GM18873 (cell line): Measurements from ENCODE around the gene CCT2.
"Not testable (repeated sequence)": the region's sequence is repeated elsewhere in the genome, so short reads cannot be mapped to it uniquely, and the experiment has no call there.

Experiments used
- ATAC-seq: cut with Tn5 transposase; IDR thresholded peaks from one replicate; pipeline ENCODE4 v1.9.1; 2021; ENCODE audit warnings: mild to moderate bottlenecking, moderate library complexity, moderate number of reproducible peaks; ENCODE audit not compliant: unreplicated experiment, low FRiP score

Gene CCT2

GRCh38 chr12:69583203-69583602 lies 2.1 kb upstream of the CCT2 start:
- ATAC-seq = no peak

GRCh38 chr12:69588527-69588926 lies 3.3 kb downstream of the CCT2 start:
- ATAC-seq = no peak

- ATAC-seq = no peak
Measured at GRCh38 chr12:69589082-69589481, 3.8 kb downstream of the CCT2 start.

- ATAC-seq = no peak
Measured at GRCh38 chr12:69595689-69596088, 10.4 kb downstream of the CCT2 start.

GRCh38 chr12:69598174-69598753 lies 13.0 kb downstream of the CCT2 start:
- no peak for ATAC-seq

DNA sequence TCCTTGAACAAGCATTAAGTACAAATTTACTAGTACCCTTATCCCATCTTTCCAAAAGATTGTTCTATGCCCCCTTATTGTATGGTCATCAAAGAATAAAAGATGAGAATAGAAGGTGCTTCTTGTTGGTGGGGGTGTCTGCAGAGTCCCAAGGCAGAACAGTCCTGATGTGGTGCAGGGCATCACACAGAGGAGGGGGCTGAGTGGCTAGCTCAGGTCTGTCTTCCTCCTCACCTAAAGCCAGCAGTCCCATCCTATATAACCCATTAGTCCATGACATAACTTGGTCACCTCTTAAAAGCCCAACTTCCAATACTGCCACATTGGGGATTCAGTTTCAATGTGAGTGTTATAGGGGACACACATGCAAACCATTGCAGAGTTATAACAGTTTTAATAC lies 15.5 kb downstream of the CCT2 start:
- no peak for ATAC-seq

DNA sequence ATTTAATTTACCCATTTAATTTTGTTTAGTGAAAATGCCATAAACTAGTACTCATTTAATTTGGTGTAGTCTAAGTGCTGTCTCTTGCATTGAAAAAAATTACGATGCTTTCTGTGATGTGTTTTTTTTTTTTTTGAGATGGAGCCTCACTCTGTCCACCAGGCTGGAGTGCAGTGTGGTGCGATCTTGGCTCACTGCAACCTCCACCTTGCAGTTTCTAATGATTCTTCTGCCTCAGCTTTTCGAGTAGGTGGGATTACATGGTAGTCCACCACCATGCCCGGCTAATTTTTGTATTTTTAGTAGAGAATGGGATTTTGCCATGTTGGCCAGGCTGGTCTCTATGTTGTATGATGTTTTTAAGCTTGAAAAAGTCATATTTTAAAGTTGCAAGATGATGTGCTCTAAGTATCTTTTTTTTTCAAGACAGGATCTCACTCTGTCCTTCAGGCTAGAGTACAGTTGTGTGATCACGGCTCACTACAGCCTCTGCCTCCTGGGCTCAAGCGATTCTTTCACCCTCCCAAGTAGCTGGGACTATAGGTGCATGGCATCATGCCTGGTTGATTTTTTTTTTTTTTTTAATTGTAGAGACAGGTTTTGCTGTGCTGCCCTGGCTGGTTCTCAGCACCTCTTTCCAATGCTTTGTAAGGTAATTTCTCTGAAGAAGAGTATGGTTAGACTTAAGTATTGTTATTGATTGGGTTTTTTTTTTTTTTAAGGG lies 16.9 kb downstream of the CCT2 start:
- no peak for ATAC-seq

DNA sequence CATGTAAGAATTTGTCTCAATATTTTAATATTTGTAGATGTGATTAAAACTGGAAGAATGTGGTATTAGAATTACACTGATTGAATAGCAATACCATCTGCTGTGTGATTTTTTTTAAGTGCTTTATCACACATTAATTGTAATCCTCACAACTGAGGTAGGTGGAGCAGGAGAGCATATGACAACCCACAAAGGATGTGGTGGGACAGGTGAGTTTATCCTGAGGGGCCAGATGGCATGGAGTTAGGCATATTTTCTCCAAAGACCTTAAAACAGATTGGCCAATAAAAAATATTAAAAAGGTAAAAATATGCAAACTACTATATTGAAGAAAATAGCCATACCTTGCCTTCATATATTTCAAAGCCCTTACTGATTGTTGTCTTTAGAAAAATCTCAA lies 17.7 kb downstream of the CCT2 start:
- no peak for ATAC-seq

DNA sequence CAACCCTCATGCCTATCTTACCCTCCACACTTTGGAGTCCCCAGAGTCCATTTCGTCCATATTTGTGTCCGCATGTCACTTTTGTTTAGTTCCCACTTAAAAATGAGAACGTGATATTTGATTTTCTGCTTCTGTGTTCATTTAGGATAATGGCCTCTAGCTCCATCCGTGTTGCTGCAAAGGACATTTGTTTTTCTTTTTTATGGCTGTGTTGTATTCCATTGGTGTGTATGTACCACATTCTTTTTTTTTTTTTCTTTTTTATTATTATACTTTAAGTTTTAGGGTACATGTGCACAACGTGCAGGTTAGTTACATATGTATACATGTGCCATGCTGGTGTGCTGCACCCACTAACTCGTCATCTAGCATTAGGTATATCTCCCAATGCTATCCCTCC lies 18.3 kb downstream of the CCT2 start:
- not testable (repeated sequence) for ATAC-seq

GRCh38 chr12:69604275-69604674 lies 19.0 kb downstream of the CCT2 start:
- ATAC-seq = not testable (repeated sequence)

GRCh38 chr12:69608114-69608513 lies 22.9 kb downstream of the CCT2 start:
- no peak for ATAC-seq

- ATAC-seq = no peak
Measured at GRCh38 chr12:69610126-69610525, 24.9 kb downstream of the CCT2 start.

- no peak for ATAC-seq
Measured at GRCh38 chr12:69610729-69611128, 25.5 kb downstream of the CCT2 start, which contains the start of gene LRRC10. LRRC10 (minus strand) TSS chr12:69610907; CDS start chr12:69610838, 69 bp downstream.

DNA sequence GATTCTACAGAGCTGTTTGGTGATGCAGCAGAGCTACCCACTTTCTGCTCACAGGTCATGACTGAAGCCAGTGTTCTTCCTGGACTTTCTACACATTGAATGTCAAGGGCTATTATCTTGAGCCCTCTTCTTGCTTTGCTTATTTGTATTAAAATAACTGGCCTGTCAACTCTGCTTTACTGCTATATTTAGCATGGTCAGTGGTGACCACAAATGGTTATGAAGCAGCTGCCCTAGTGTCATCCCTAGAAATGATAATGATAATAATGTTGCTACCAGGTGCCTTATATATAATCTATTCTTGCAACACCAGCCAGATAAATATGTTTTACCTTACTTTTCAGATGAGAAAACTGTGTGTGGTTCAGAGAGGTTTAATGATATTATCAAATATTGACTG lies 28.1 kb downstream of the CCT2 start:
- ATAC-seq = no peak

DNA sequence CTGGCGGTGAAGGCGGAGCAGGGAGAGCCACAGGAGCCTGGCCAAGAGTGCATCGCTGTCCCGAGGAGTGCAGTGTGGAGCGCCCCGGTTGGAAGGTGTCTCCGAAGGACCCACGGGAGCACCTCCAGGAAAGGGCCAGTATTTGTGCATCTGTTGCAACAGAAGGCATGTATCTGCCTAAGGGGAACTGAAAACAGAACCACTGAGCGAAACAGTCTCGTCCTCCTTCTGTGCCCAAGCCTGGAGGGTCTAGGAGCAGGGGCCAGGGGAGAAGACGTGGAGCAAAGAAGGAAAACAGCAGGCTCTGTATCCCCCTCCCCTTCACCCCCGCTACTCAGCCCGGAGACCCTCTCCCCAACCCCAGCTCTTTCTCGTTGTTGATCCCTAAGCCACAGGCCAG lies 30.8 kb downstream of the CCT2 start:
- no peak for ATAC-seq

- ATAC-seq = no peak
Measured at GRCh38 chr12:69619050-69619449, 33.8 kb downstream of the CCT2 start.

- no peak for ATAC-seq
Measured at GRCh38 chr12:69620077-69620476, 34.8 kb downstream of the CCT2 start.

GRCh38 chr12:69620921-69621320 lies 35.7 kb downstream of the CCT2 start:
- ATAC-seq = no peak

DNA sequence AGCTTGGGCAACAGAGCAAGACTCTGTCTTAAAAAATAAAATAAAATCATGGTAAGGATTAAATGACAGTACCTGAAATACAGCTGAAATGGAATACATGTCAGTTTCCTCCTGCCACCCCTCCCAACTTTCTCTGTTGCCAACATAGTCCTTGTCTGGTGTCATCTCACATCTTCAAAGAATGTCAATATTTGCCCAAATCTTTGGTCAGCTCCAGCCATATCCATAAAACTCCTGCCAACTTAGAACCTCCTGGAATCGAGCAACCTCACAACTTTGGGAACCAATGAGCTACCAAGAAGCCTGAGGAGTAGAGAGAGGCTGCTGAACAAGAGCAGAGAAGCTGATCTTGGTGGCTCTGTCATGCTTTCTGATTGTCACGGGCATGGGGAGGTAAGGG lies 36.3 kb downstream of the CCT2 start:
- ATAC-seq = no peak

DNA sequence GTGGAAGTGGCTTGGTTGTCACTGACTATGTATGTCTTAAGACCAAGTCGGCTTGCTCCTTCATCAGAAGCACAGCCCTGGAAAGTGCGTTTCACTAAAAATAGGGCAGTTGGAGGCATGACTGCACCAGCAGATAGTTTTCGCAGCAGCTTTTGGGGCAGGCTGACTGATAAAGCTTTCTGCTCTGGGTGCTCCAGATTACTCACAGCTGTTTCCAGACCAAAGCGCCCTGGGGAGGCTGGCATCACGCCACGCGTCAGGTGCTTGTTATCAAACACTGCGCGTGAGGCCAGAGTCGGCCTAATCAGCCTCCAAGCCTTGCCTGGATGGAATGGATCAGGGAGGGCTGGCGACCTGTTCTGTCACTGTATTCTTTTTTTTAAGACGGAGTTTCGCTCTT lies 38.7 kb downstream of the CCT2 start:
- ATAC-seq = no peak

DNA sequence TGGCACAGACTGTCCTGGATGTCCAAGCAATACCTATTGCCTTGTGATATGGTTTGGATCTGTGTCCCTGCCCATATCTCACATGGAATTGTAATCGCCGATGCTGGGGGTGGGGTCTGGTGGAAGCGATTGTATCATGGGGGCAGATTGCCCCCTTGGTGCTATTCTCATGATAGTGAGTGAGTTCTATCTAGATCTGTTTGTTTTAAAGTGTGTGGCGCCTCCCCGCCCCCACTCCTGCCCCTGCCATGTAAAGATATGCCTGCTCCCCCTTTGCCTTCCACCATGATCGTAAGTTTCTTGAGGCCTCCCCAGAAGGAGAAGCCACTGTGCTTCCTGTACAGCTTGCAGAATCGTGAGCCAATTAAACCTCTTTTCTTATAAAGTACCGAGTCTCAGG lies 42.2 kb downstream of the CCT2 start:
- ATAC-seq = no peak

DNA sequence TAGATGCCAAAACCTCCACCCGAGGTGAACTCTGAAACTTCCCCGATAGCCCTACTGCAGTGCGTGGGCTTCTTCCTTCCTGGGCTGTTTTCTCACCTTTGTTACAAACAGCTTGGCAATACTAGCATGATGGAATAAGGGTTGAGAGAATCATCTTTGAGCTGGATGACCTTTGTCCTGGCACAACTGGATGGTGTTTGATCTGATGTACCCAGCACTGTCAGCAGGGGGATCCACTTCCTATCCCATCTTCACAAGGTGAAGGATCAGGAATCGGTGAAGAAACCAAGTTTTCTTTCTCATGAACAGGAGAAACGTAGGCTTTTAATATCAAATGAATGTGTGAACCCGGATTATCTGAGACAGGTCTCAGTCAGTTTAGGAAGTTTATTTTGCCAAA lies 44.9 kb downstream of the CCT2 start:
- ATAC-seq = no peak
